ENCODE results near the gene CARD9.

DNA sequence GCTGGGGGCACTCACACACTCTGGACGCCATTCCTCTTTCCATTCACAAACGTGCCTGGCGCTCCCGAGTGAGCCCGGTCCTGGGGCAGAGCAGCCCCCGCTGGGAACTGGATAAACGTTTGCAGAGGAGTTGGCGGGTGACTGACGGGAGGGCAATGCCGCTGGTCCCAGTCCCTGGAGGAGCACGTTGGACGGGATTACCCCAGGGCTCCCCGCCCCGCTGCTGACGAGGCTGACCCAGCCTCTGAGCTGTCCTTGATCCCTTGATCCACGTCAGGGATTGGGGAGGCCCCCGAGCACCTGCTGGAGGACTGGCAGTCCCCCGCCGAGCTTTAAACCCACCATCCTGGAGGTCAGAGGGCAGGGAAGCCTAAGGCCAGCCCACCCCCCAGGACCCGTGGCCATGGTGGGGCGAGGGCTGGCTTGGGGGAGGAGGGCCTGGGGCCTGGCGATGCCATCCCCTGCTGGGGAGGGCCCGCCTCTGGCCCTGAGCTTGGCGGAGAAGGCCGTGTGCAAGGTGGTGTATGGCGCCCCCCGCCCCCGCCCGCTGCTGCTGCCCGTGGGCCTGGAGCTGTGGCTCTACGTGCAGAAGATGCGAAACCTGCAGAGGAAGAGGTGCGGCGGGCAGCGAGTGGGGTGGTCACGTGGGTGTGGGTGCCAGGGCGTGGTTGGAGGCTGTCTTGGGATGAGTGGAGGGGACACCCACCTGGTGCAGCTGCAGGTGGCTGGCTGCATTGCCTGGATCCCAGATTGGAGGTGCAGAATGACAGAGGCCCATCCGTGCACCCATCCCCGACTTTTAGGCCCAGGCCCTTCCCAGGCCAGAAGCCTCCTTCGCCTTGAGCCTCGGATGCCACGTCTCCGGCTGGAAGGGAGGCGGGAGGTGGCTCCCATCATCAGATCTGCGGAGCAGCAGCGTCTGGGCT is 41.6 kb downstream of the CARD9 start:
- TF ChIP-seq, protein P1, sequence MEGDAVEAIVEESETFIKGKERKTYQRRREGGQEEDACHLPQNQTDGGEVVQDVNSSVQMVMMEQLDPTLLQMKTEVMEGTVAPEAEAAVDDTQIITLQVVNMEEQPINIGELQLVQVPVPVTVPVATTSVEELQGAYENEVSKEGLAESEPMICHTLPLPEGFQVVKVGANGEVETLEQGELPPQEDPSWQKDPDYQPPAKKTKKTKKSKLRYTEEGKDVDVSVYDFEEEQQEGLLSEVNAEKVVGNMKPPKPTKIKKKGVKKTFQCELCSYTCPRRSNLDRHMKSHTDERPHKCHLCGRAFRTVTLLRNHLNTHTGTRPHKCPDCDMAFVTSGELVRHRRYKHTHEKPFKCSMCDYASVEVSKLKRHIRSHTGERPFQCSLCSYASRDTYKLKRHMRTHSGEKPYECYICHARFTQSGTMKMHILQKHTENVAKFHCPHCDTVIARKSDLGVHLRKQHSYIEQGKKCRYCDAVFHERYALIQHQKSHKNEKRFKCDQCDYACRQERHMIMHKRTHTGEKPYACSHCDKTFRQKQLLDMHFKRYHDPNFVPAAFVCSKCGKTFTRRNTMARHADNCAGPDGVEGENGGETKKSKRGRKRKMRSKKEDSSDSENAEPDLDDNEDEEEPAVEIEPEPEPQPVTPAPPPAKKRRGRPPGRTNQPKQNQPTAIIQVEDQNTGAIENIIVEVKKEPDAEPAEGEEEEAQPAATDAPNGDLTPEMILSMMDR (IDR thresholded peaks at IDR 0.05 in 8 of 11, conservative IDR thresholded peaks at IDR 0.05 in 3 of 11) = no peak
- no peak for TF ChIP-seq POLR2A (IDR thresholded peaks at IDR 0.05)
- peak in 1 of 3 donors; percentile 6 for TF ChIP-seq POLR2AphosphoS5 (IDR thresholded peaks at IDR 0.05)
